AG09309 (cell line): ENCODE measurements around the gene FOXO1.

Source experiments
- DNase-seq: peaks from one replicate; pipeline ENCODE4 v3.0.0-alpha.2; 2010; ENCODE audit warnings: low read depth
- H3K4me3 ChIP-seq: 2 replicates; pipeline ENCODE4 v1.5.1; 2011; ENCODE audit warnings: mild to moderate bottlenecking, low read depth, low read length, moderate library complexity; ENCODE audit not compliant: control insufficient read depth
- TF ChIP-seq, protein P1 (sequence below): IDR thresholded peaks from 2 replicates; pipeline ENCODE4 v1.5.1; 2011; ENCODE audit warnings: mild to moderate bottlenecking, low read depth, low read length, inconsistent platforms; ENCODE audit not compliant: insufficient read depth, control insufficient read depth; ENCODE audit errors: missing control alignments

FOXO1 gene

DNA sequence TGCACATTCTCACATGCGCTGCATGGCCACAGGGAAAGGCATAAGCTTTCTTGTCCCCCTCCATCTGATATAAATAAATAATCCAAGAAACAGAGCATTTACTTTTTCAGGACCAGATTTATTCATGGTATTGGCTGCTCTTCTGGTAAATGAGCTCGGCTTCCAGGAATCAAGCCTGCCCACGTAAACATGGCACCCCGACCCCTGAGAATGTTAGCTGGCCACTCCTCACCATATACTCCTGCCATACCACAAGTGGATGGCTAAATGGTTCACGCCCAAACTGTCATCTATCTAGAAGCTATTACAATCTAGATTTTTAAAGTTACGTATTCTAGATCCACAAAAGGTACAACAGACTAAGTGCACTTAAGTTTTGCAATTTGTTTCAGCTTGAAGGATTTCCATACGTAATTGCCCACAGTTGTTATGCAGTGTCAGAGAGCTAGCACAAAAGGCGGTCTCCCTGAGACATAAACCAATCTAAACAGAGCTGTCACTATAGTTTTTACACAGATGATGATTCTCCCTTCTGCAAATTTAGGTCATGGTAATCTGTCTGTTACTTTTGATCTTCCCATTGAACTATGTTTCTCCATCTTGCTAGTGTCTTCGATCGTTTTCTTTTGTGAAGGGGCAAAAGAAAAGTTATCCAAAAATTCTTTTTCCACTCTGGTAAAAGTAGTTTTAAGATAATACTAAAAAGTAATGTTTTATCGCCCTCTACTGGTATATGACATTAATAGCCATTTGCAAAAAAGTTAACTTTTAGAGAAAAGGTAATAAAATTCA, 16.2 kb upstream of the FOXO1 start:
- no peak for DNase-seq
- no peak overlapping the region for H3K4me3 ChIP-seq
- TF ChIP-seq, protein P1, sequence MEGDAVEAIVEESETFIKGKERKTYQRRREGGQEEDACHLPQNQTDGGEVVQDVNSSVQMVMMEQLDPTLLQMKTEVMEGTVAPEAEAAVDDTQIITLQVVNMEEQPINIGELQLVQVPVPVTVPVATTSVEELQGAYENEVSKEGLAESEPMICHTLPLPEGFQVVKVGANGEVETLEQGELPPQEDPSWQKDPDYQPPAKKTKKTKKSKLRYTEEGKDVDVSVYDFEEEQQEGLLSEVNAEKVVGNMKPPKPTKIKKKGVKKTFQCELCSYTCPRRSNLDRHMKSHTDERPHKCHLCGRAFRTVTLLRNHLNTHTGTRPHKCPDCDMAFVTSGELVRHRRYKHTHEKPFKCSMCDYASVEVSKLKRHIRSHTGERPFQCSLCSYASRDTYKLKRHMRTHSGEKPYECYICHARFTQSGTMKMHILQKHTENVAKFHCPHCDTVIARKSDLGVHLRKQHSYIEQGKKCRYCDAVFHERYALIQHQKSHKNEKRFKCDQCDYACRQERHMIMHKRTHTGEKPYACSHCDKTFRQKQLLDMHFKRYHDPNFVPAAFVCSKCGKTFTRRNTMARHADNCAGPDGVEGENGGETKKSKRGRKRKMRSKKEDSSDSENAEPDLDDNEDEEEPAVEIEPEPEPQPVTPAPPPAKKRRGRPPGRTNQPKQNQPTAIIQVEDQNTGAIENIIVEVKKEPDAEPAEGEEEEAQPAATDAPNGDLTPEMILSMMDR: no peak

GRCh38 chr13:40681341-40682146, 15.1 kb upstream of the FOXO1 start:
- DNase-seq: no peak
- no peak overlapping the region for H3K4me3 ChIP-seq
- TF ChIP-seq, protein P1: no peak

GRCh38 chr13:40680659-40681323, 14.3 kb upstream of the FOXO1 start:
- no peak overlapping the region for H3K4me3 ChIP-seq
- TF ChIP-seq, protein P1: no peak
- DNase-seq: no peak

DNA sequence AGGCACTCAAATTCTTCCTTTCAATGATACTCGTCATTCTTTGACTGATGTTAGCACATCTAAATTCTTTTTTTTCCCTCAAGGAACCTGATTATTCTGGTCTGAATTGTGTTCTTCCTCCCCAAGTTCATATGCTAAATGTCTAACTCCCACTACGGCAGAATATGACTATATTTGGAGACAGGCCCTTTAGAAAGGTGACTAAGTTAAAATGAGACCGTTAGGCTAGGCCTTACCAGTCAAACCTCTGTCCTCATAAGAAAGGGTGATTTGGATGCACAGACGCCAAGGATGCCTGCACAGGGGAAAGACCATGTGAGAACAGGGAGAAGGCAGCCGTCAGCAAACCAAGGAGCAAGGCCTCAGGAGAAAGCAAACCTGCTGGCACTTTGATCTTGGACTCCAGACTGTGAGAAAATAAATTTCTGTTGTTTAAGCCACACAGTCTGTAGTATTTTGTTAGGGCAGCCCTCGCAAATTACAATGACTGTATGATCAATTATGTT, 13.1 kb upstream of the FOXO1 start:
- no peak for DNase-seq
- H3K4me3 ChIP-seq: no peak overlapping the region
- TF ChIP-seq, protein P1: no peak

DNA sequence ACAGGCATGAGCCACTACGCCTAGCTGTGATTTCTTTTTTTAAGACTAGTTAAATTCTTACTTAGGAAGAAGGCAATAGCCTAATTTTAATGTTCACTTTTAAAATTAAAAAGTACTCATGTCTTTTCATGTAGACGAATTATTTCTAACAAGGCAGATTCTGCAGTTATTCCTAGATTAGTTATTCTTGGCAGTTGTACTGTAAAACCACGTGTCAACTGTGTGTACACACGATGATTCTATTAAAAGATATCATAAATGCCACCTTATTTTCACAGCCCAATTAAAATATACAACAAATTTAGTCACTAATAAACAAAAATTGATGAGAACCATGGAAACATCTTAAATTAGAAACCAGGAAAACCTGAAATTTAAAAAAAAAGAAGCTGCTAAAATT, 10.6 kb upstream of the FOXO1 start:
- no peak overlapping the region for H3K4me3 ChIP-seq
- TF ChIP-seq, protein P1: no peak
- no peak for DNase-seq

GRCh38 chr13:40676007-40676406, 9.6 kb upstream of the FOXO1 start:
- DNase-seq: no peak
- TF ChIP-seq, protein P1: no peak
- H3K4me3 ChIP-seq: no peak overlapping the region
